K562 (cell line): ENCODE results near the gene EFNA2. TPM values are rescaled to one million over a fixed set of nuclear protein-coding genes. Genes with fewer than 3 reads are reported as not detected.

Experiments
- CEBPB ChIP-seq: fragments of 450-650 bp; IDR thresholded peaks from 2 replicates; pipeline ENCODE4 v1.6.1; 2016; ENCODE audit warnings: missing genetic modification characterization, missing compliant biosample characterization
- ELF1 ChIP-seq: fragments of 200-800 bp; sonication (Bioruptor generic); IDR thresholded peaks from 2 replicates; pipeline ENCODE4 v1.6.1; 2016; ENCODE audit warnings: missing genetic modification characterization, missing compliant biosample characterization
- EZH2 ChIP-seq: IDR thresholded peaks from 2 replicates; pipeline ENCODE4 v1.6.1; 2012; ENCODE audit warnings: low read depth, mild to moderate bottlenecking, inconsistent platforms, low read length, borderline replicate concordance
- GABPA ChIP-seq: fragments of 200-800 bp; sonication (Bioruptor generic); conservative IDR thresholded peaks from 2 replicates; pipeline ENCODE4 v1.6.1; 2016; ENCODE audit warnings: low read depth, missing genetic modification characterization, missing compliant biosample characterization
- GATAD2A ChIP-seq: fragments of 450-650 bp; IDR thresholded peaks from 2 replicates; pipeline ENCODE4 v1.6.1; 2017
- NUFIP1 ChIP-seq: fragments of 450-650 bp; IDR thresholded peaks from 2 replicates; pipeline ENCODE4 v1.6.1; 2018; ENCODE audit not compliant: partially characterized antibody
- PCBP1 ChIP-seq: fragments of 200-400 bp; formaldehyde crosslinking; IDR thresholded peaks from 2 replicates; pipeline ENCODE4 v1.6.1; 2018; ENCODE audit warnings: mild to moderate bottlenecking, low read depth, low read length; ENCODE audit not compliant: poor library complexity, severe bottlenecking
- RFX5 ChIP-seq: IDR thresholded peaks from 2 replicates; pipeline ENCODE4 v1.6.1; 2011; ENCODE audit warnings: low read depth, mild to moderate bottlenecking, improper control_type of control experiment, low read length
- THRAP3 ChIP-seq: fragments of 450-650 bp; IDR thresholded peaks from 2 replicates; pipeline ENCODE4 v1.6.1; 2016; ENCODE audit warnings: mild to moderate bottlenecking, inconsistent platforms, borderline replicate concordance
- ZNF146 ChIP-seq: IDR thresholded peaks from one replicate; pipeline ENCODE4 v1.6.1; 2018; ENCODE audit warnings: missing compliant biosample characterization; ENCODE audit not compliant: unreplicated experiment
- ZNF384 ChIP-seq: IDR thresholded peaks from 2 replicates; pipeline ENCODE4 v1.6.1; 2012; ENCODE audit warnings: low read depth, low read length, improper control_type of control experiment
- ZNF41 ChIP-seq: fragments of 250-450 bp; sonication (Bioruptor Pico); conservative IDR thresholded peaks from 2 replicates; pipeline ENCODE4 v1.4.0; 2020; ENCODE audit warnings: mild to moderate bottlenecking
- polyA plus RNA-seq, 8 experiments: library from polyadenylated mRNA; depleted of rRNA in 4 of 8; stranded (reverse) in 5 of 8; unstranded in 3 of 8; fragments of >200 nt; fragmentation: Nextera tagmentation in 2 of 8; fragmentation: Illumina TruSeq in 1 of 8; extraction: Ambion mirVana in 2 of 8; extraction: Trizol in 1 of 8; gene quantifications; 2 replicates each; pipeline versions ENCODE4 v1.2.1 to v1.2.3, GENCODE V29; 2011 to 2014; ENCODE audit warnings: inconsistent platforms in 1 of 8, missing spikeins in 1 of 8
- total RNA-seq, 7 experiments: library from RNA; depleted of rRNA in 6 of 7; stranded (reverse); fragments of >200 nt in 6 of 7; fragmentation: Illumina TruSeq in 2 of 7; extraction: Trizol in 2 of 7; gene quantifications; 2 replicates each; pipeline versions ENCODE4 v1.2.1 to v1.2.3, GENCODE V29; 2011 to 2021; ENCODE audit warnings: low replicate concordance in 1 of 7
- TF ChIP-seq, protein P1 (sequence below): sonication (generic); formaldehyde crosslinking; IDR thresholded peaks from 2 replicates; pipeline ENCODE4 v1.8.1; 2023; ENCODE audit warnings: mild to moderate bottlenecking, missing genetic modification reagents
- TF ChIP-seq, protein P2 (sequence below): fragments of 450-650 bp; formaldehyde crosslinking; IDR thresholded peaks from 2 replicates; pipeline ENCODE4 v1.4.0; 2020; ENCODE audit warnings: mild to moderate bottlenecking, moderate library complexity
- TF ChIP-seq, protein P3 (sequence below): sonication (generic); formaldehyde crosslinking; IDR thresholded peaks from 2 replicates; pipeline ENCODE4 v1.8.1; 2022; ENCODE audit warnings: missing genetic modification reagents
- TF ChIP-seq, protein P4 (sequence below): sonication (generic); formaldehyde crosslinking; IDR thresholded peaks from 2 replicates; pipeline ENCODE4 v1.8.0; 2022; ENCODE audit warnings: mild to moderate bottlenecking, missing genetic modification reagents

Gene EFNA2
- total and polyA plus RNA-seq, 9 of the 15 experiments (the other 6 are each of a cell fraction or from before 2014, with no cell fraction given), result 0.11 to 0.44 (median 0.15) TPM; not detected in 6

DNA sequence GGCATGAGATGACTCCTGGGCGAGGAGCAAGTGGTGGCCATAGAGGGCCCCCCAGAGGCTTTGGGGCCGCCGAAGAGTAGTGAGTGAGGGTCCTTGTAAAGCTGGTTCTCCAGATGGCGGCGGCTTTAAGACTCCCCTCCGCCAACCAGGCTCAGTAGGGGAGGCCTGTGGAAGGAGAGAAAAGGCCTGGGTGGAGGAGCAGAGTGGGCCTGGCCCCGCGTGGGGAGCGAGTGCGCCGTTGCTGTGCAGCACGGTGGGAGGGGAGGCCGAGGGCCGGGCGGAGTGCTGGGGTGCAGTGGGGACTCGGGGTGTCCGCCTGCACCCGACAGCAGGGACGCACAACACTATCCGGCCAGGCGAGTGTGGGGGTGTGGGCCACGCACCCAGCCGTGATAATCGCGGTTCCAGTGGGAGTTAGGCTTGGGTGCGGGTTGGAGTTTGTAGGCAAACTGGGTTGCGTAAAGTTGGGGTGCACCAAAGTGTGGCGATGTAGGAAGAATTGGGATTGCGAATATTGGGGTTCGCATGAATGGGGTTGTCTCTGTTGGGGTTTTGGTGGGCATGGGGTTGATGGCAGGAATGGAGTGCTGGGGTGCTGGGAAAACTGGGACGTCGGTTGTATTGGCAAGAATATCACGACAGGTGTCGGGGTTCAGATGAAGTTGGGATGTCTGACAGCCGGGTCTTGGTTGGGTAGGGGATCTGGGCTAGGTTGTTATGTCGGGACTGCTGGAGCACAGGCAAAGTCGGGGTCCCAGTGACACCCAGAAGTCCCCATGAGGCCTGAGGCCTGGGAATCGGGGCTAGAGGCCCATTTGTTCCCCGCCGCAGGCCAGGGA lies 17.2 kb upstream of the EFNA2 start (continued):
- TF ChIP-seq CEBPB (tag) (peak; percentile 63; the same call in 1 of the 2 replicates), ZNF384 (no peak), NUFIP1 (no peak), ELF1 (tag) (no peak), GABPA (tag) (no peak), GATAD2A (peak; percentile 21; the same call in 1 of the 2 replicates), EZH2 (no peak), RFX5 (no peak), PCBP1 (no peak), ZNF41 (CRISPR knock-in tag) (no peak), ZNF146 (CRISPR knock-in tag) (peak; percentile 6), THRAP3 (no peak)
- TF ChIP-seq, protein P1, sequence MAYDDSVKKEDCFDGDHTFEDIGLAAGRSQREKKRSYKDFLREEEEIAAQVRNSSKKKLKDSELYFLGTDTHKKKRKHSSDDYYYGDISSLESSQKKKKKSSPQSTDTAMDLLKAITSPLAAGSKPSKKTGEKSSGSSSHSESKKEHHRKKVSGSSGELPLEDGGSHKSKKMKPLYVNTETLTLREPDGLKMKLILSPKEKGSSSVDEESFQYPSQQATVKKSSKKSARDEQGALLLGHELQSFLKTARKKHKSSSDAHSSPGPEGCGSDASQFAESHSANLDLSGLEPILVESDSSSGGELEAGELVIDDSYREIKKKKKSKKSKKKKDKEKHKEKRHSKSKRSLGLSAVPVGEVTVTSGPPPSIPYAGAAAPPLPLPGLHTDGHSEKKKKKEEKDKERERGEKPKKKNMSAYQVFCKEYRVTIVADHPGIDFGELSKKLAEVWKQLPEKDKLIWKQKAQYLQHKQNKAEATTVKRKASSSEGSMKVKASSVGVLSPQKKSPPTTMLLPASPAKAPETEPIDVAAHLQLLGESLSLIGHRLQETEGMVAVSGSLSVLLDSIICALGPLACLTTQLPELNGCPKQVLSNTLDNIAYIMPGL (CRISPR knock-in tag), result peak; percentile 34; the same call in 1 of the 2 replicates
- TF ChIP-seq, protein P2, sequence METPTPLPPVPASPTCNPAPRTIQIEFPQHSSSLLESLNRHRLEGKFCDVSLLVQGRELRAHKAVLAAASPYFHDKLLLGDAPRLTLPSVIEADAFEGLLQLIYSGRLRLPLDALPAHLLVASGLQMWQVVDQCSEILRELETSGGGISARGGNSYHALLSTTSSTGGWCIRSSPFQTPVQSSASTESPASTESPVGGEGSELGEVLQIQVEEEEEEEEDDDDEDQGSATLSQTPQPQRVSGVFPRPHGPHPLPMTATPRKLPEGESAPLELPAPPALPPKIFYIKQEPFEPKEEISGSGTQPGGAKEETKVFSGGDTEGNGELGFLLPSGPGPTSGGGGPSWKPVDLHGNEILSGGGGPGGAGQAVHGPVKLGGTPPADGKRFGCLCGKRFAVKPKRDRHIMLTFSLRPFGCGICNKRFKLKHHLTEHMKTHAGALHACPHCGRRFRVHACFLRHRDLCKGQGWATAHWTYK (CRISPR knock-in tag), result no peak
- TF ChIP-seq, protein P3, sequence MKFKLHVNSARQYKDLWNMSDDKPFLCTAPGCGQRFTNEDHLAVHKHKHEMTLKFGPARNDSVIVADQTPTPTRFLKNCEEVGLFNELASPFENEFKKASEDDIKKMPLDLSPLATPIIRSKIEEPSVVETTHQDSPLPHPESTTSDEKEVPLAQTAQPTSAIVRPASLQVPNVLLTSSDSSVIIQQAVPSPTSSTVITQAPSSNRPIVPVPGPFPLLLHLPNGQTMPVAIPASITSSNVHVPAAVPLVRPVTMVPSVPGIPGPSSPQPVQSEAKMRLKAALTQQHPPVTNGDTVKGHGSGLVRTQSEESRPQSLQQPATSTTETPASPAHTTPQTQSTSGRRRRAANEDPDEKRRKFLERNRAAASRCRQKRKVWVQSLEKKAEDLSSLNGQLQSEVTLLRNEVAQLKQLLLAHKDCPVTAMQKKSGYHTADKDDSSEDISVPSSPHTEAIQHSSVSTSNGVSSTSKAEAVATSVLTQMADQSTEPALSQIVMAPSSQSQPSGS (CRISPR knock-in tag), result no peak
- TF ChIP-seq, protein P4, sequence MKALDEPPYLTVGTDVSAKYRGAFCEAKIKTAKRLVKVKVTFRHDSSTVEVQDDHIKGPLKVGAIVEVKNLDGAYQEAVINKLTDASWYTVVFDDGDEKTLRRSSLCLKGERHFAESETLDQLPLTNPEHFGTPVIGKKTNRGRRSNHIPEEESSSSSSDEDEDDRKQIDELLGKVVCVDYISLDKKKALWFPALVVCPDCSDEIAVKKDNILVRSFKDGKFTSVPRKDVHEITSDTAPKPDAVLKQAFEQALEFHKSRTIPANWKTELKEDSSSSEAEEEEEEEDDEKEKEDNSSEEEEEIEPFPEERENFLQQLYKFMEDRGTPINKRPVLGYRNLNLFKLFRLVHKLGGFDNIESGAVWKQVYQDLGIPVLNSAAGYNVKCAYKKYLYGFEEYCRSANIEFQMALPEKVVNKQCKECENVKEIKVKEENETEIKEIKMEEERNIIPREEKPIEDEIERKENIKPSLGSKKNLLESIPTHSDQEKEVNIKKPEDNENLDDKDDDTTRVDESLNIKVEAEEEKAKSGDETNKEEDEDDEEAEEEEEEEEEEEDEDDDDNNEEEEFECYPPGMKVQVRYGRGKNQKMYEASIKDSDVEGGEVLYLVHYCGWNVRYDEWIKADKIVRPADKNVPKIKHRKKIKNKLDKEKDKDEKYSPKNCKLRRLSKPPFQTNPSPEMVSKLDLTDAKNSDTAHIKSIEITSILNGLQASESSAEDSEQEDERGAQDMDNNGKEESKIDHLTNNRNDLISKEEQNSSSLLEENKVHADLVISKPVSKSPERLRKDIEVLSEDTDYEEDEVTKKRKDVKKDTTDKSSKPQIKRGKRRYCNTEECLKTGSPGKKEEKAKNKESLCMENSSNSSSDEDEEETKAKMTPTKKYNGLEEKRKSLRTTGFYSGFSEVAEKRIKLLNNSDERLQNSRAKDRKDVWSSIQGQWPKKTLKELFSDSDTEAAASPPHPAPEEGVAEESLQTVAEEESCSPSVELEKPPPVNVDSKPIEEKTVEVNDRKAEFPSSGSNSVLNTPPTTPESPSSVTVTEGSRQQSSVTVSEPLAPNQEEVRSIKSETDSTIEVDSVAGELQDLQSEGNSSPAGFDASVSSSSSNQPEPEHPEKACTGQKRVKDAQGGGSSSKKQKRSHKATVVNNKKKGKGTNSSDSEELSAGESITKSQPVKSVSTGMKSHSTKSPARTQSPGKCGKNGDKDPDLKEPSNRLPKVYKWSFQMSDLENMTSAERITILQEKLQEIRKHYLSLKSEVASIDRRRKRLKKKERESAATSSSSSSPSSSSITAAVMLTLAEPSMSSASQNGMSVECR (CRISPR knock-in tag), result 0 out of 2 replicates have a peak, but pooled peaks have one; percentile 24
